ENCODE results near the gene SLC31A2. TPM values are rescaled to one million over a fixed set of nuclear protein-coding genes. Genes with fewer than 3 reads are reported as not detected.
"Not testable (repeated sequence)": the region's sequence is repeated elsewhere in the genome, so short reads cannot be mapped to it uniquely, and the experiment has no call there.

SLC31A2 gene
- total RNA-seq, 4 donors from 2014 or later, result 82.4 to 128 (median 99.2) TPM

GRCh38 chr9:113139225-113139829, 11.5 kb upstream of the SLC31A2 start:
- no peak for TF ChIP-seq POLR2A (IDR thresholded peaks at IDR 0.05)
- TF ChIP-seq, protein P1, sequence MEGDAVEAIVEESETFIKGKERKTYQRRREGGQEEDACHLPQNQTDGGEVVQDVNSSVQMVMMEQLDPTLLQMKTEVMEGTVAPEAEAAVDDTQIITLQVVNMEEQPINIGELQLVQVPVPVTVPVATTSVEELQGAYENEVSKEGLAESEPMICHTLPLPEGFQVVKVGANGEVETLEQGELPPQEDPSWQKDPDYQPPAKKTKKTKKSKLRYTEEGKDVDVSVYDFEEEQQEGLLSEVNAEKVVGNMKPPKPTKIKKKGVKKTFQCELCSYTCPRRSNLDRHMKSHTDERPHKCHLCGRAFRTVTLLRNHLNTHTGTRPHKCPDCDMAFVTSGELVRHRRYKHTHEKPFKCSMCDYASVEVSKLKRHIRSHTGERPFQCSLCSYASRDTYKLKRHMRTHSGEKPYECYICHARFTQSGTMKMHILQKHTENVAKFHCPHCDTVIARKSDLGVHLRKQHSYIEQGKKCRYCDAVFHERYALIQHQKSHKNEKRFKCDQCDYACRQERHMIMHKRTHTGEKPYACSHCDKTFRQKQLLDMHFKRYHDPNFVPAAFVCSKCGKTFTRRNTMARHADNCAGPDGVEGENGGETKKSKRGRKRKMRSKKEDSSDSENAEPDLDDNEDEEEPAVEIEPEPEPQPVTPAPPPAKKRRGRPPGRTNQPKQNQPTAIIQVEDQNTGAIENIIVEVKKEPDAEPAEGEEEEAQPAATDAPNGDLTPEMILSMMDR (IDR thresholded peaks at IDR 0.05), result no peak
- DNase-seq (ENCODE audit: low spot score in 2 of 2), result peak in 1 of 2 donors; percentile 75
- no peak overlapping the region for H3K4me3 ChIP-seq (ENCODE audit: low read depth, poor library complexity, severe bottlenecking)
- intact Hi-C loops (cut with DNase I; ENCODE audit: low total_unique reads), result no loop called here
- 67 to 79% methylated on average over 4 of the region's 4 CpGs for WGBS, 2 donors

GRCh38 chr9:113139953-113140352, 10.9 kb upstream of the SLC31A2 start:
- H3K4me3 ChIP-seq (ENCODE audit: low read depth, poor library complexity, severe bottlenecking), result no peak overlapping the region
- no peak for TF ChIP-seq POLR2A (IDR thresholded peaks at IDR 0.05)
- TF ChIP-seq, protein P1 (IDR thresholded peaks at IDR 0.05), result no peak
- intact Hi-C loops (cut with DNase I; ENCODE audit: low total_unique reads), result no loop called here
- DNase-seq (ENCODE audit: low spot score in 2 of 2), result no peak
- WGBS, 2 donors, result 71 to 81% methylated on average over 5 of the region's 5 CpGs

GRCh38 chr9:113140896-113141295, 9.9 kb upstream of the SLC31A2 start:
- WGBS, 2 donors, result 90 to 95% methylated on average over 9 of the region's 9 CpGs
- H3K4me3 ChIP-seq (ENCODE audit: low read depth, poor library complexity, severe bottlenecking); DNase-seq (ENCODE audit: low spot score in 2 of 2); intact Hi-C loops (cut with DNase I; ENCODE audit: low total_unique reads): not testable (repeated sequence)

DNA sequence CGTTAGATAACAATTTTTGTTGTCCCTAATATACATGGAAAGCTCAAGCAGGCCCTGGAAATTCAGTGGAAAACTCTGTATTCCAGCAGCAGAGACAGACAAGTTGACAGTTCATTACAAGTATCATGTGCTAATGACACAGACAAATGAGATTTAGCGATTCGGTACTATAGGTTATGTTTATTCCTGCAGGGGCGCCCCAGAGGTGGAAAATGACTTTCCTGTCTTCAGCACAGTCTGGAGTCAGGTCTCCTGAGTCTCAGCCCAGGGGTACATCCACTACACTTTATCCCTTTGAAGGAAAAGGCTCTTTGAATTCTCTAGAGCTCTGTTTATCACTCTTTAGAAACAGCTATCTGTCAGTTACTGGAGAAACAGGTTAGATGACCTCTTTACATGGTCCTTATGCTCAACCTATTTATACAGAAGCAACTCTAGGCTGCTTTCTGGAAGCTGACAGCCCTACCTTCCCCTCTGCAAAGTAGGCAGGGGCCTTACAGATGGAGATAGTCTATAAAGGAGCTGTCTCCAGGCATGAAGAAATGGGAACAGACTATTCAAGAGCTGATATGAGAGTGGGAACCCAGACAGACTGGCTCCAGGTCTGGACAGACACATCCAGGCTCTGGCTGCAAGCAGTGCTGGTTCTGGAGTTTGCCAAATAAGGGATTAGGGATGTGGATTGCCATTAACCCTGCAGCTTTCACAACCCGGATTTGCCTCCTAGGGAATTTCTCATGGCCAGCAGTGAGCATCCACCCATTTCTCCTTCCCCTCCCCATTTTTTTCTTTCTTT, 7.2 kb upstream of the SLC31A2 start:
- peak in 1 of 2 donors; percentile 40 for DNase-seq (ENCODE audit: low spot score in 2 of 2)
- no peak overlapping the region for H3K4me3 ChIP-seq (ENCODE audit: low read depth, poor library complexity, severe bottlenecking)
- 55 to 57% methylated on average over 5 of the region's 5 CpGs for WGBS, 2 donors
- TF ChIP-seq POLR2A (IDR thresholded peaks at IDR 0.05), result no peak
- TF ChIP-seq, protein P1 (IDR thresholded peaks at IDR 0.05), result no peak
- intact Hi-C loops (cut with DNase I; ENCODE audit: low total_unique reads), result no loop called here

GRCh38 chr9:113148372-113148705, 2.5 kb upstream of the SLC31A2 start:
- TF ChIP-seq, protein P1 (IDR thresholded peaks at IDR 0.05), result no peak
- TF ChIP-seq POLR2A (IDR thresholded peaks at IDR 0.05), result no peak
- intact Hi-C loops (cut with DNase I; ENCODE audit: low total_unique reads), result no loop called here
- H3K4me3 ChIP-seq (ENCODE audit: low read depth, poor library complexity, severe bottlenecking), result no peak overlapping the region
- 92 to 94% methylated on average over 6 of the region's 6 CpGs for WGBS, 2 donors
- DNase-seq (ENCODE audit: low spot score in 2 of 2), result peak in 1 of 2 donors; percentile 83

- WGBS, 2 donors, result 91 to 95% methylated on average over 8 of the region's 8 CpGs
- intact Hi-C loops (cut with DNase I; ENCODE audit: low total_unique reads), result no loop called here
These were observed 1.9 kb upstream of the SLC31A2 start for GRCh38 chr9:113148781-113149510.

GRCh38 chr9:113149561-113149960, 1.2 kb upstream of the SLC31A2 start:
- intact Hi-C loops (cut with DNase I; ENCODE audit: low total_unique reads); H3K4me3 ChIP-seq (ENCODE audit: low read depth, poor library complexity, severe bottlenecking): not testable (repeated sequence)
- WGBS, 2 donors, result 93 to 96% methylated on average over 10 of the region's 10 CpGs
- DNase-seq (ENCODE audit: low spot score in 2 of 2), result peak in 1 of 2 donors; percentile 69

More at GRCh38 chr9:113148781-113149510, 1.9 kb upstream of the SLC31A2 start:
- TF ChIP-seq POLR2A (IDR thresholded peaks at IDR 0.05), result no peak
- TF ChIP-seq, protein P1 (IDR thresholded peaks at IDR 0.05), result no peak
- no peak overlapping the region for H3K4me3 ChIP-seq (ENCODE audit: low read depth, poor library complexity, severe bottlenecking)
- peak in 1 of 2 donors; percentile 74 for DNase-seq (ENCODE audit: low spot score in 2 of 2)

Data from lower leg skin (tissue), 4 donors.